ENCODE results near the gene SEL1L. TPM values are rescaled to one million over a fixed set of nuclear protein-coding genes. Genes with fewer than 3 reads are reported as not detected.

The SEL1L gene
- total RNA-seq, 3 donors from 2014 or later = 87.7 to 103 (median 89.9) TPM

DNA sequence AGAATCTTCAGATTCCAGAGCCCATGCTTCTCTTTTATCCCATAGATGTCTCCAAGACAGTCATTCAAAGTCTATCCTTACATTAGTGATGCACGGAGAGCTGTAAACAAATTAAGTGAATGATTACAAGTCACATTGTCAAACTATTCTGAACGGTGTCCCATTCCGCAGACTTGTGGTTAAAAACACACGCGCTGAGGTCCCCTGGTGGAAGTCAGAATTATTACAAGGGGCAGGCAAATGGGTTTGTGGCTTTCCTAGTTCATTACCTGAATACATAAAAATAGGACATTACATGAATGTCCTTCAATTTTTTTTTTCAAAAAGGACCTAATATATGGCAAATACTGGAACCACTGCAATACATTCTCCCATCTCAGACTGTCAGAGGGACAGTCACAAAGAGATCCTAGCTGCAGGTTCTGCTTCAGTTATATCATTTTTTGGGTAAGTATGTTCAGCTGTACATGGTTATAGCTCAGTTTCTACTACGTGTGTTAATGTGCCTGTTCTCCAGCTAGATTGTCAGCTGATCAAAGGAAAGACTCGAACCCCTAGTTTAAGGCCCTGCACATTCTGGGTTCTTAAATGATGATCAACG is 80.4 kb downstream of the SEL1L start:
- Histone ChIP-seq H3K9me3 (no peaks in the 10 kb centered on the region), H3K4me1 (ENCODE audit: low read depth) (peaks cover 7% of the 10 kb centered on the region), H3K36me3 (ENCODE audit: low read depth) (no peaks in the 10 kb centered on the region), H3K4me3 (no peak overlapping the region)
- intact Hi-C loops (cut with DNase I, micrococcal nuclease) = loop anchor here (2.0 to 5.0 kb wide), 2 partner anchors 182 to 186 kb away; no protein-coding TSS in a partner anchor
- TF ChIP-seq, protein P1, sequence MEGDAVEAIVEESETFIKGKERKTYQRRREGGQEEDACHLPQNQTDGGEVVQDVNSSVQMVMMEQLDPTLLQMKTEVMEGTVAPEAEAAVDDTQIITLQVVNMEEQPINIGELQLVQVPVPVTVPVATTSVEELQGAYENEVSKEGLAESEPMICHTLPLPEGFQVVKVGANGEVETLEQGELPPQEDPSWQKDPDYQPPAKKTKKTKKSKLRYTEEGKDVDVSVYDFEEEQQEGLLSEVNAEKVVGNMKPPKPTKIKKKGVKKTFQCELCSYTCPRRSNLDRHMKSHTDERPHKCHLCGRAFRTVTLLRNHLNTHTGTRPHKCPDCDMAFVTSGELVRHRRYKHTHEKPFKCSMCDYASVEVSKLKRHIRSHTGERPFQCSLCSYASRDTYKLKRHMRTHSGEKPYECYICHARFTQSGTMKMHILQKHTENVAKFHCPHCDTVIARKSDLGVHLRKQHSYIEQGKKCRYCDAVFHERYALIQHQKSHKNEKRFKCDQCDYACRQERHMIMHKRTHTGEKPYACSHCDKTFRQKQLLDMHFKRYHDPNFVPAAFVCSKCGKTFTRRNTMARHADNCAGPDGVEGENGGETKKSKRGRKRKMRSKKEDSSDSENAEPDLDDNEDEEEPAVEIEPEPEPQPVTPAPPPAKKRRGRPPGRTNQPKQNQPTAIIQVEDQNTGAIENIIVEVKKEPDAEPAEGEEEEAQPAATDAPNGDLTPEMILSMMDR (IDR thresholded peaks at IDR 0.05) = peak; percentile 81
- ATAC-seq (peak; percentile 82), DNase-seq (peak in 2 of 3 donors; percentile 60 to 73)

DNA sequence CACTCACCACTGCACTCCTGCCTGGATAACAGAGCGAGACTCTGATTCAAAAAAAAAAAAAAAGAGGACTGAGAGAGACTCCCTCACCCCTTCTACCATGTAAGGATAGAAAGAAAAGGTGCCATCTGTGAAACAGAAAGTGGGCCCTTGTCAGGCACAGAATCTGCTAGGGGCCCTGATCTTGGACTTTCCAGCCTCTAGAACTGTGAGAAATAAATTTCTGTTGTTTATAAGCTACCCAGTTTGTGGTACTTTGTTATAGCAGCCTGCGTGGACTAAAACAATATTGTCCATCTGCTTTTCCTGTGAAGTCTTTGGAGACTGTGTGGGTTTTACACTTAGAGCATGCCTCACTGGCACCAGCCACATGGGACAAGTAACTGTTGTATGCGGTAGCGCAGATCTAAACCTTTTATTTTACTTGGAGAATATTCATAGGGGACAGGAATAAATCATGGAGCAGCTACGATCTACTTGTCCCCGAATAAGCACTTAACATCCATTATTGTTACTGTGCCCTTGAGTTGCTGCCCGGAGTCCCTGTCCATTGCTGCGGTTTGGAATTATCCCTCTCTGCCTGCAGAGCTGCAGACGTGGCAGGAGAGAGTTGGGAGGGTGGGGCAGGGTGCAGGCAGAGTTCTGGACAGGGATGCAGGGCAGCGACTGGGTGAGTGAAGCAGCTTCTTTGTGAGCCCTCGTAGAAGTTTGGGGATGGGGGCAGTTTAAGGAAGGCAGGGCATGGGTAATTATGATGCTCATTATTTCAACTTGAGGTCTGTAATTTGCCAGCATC is 81.1 kb downstream of the SEL1L start:
- Histone ChIP-seq H3K4me3 (no peak overlapping the region), H3K36me3 (ENCODE audit: low read depth) (no peaks in the 10 kb centered on the region), H3K9me3 (no peaks in the 10 kb centered on the region), H3K4me1 (ENCODE audit: low read depth) (peaks cover 7% of the 10 kb centered on the region)
- intact Hi-C loops (cut with DNase I, micrococcal nuclease) = loop anchor here (2.0 to 5.0 kb wide), 2 partner anchors 182 to 185 kb away; no protein-coding TSS in a partner anchor
- peak; percentile 18 for ATAC-seq
- no peak for DNase-seq
- TF ChIP-seq, protein P1 (IDR thresholded peaks at IDR 0.05) = no peak

DNA sequence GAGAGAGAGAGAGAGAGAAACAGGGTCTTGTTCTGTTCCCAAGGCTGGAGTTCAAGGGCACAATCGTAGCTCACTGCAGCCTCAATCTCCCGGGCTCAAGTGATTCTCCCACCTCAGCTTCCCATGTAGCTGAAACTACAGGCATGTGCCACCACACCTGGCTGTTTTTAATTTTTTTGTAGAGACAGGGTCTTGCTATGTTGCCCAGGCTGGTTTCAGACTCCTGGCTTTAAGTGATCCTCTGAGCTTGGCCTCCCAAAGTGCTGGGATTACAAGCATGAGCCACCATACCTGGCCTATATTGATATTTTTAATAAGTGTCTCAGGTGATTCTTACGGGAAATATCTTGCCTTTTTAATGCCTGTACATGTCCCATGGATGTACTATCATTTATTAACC is 82.7 kb downstream of the SEL1L start:
- DNase-seq (no peak), ATAC-seq (no peak)
- TF ChIP-seq, protein P1 (IDR thresholded peaks at IDR 0.05) = no peak
- no peaks in the 10 kb centered on the region for H3K36me3 ChIP-seq (ENCODE audit: low read depth)
- H3K4me3 ChIP-seq = no peak overlapping the region
- intact Hi-C loops (cut with DNase I, micrococcal nuclease) = loop anchor here in 1 of 2 donors (5.0 kb wide), 1 partner anchor 184 kb away; no protein-coding TSS in a partner anchor
- peaks cover 7% of the 10 kb centered on the region for H3K4me1 ChIP-seq (ENCODE audit: low read depth)
- no peaks in the 10 kb centered on the region for H3K9me3 ChIP-seq

DNA sequence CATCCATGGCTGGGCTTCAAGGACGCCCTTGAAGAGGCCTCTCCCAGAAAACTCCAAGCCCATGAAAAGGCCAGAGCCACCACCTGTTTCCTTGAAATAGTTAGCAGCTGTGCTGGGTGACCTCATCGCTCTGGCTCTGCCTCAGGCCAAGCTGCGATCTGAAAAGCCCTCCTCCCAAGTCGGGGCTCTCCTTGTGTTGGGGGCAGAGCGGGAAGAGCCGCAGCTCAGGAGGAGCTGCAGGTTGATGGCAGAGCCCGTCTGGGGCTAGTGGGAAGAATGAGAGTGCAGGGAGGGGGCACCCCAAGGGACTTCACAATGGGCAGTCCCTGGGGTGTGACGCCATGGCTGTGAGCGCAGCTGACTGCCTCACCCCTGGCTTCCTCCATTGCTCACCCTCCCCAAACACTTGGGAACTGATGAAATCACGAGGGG is 83.5 kb downstream of the SEL1L start:
- H3K4me3 ChIP-seq = no peak overlapping the region
- intact Hi-C loops (cut with DNase I, micrococcal nuclease) = loop anchor here in 1 of 2 donors (5.0 kb wide), 1 partner anchor 183 kb away; no protein-coding TSS in a partner anchor
- TF ChIP-seq, protein P1 (IDR thresholded peaks at IDR 0.05) = no peak
- H3K36me3 ChIP-seq (ENCODE audit: low read depth) = no peaks in the 10 kb centered on the region
- H3K9me3 ChIP-seq = no peaks in the 10 kb centered on the region
- peaks cover 7% of the 10 kb centered on the region for H3K4me1 ChIP-seq (ENCODE audit: low read depth)
- ATAC-seq = peak; percentile 9
- no peak for DNase-seq

DNA sequence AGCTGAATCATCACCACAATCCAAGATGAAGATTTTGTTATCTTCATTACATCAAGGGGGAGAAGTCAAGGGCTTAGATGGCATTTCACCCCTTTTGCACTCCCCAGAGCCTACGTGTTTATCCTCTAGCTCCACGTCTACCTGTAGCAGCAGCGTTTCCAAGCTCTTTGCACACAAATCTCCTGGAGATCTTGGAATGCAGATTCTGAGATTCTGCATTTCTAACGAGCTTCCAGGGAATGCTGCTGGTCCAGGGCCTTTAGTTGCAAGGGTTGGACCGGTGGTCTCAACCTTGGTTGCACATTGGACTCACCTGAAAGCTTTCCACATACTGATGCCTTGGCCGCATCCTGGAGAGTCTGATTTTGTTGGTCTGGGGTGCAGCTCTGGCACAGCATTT is 84.1 kb downstream of the SEL1L start:
- TF ChIP-seq, protein P1 (IDR thresholded peaks at IDR 0.05) = no peak
- no peaks in the 10 kb centered on the region for H3K36me3 ChIP-seq (ENCODE audit: low read depth)
- H3K4me3 ChIP-seq = no peak overlapping the region
- H3K9me3 ChIP-seq = no peaks in the 10 kb centered on the region
- no peak for DNase-seq
- no peak for ATAC-seq
- intact Hi-C loops (cut with DNase I, micrococcal nuclease) = no loop called here
- H3K4me1 ChIP-seq (ENCODE audit: low read depth) = peaks cover 7% of the 10 kb centered on the region
